Stimulated activated CD4-positive, alpha-beta T cell treated with anti-CD3 and anti-CD28 coated beads, Interleukin-4, amount 100 ng/mL, for 4 hours (primary cell): Measurements from ENCODE around the gene GOLGA6B.
"Not testable (repeated sequence)": the region's sequence is repeated elsewhere in the genome, so short reads cannot be mapped to it uniquely, and the experiment has no call there.

Experiments used
- DNase-seq, 2 experiments: peaks; one replicate each; pipeline ENCODE4 v3.0.0-alpha.2; 2020

The GOLGA6B gene, protein sequence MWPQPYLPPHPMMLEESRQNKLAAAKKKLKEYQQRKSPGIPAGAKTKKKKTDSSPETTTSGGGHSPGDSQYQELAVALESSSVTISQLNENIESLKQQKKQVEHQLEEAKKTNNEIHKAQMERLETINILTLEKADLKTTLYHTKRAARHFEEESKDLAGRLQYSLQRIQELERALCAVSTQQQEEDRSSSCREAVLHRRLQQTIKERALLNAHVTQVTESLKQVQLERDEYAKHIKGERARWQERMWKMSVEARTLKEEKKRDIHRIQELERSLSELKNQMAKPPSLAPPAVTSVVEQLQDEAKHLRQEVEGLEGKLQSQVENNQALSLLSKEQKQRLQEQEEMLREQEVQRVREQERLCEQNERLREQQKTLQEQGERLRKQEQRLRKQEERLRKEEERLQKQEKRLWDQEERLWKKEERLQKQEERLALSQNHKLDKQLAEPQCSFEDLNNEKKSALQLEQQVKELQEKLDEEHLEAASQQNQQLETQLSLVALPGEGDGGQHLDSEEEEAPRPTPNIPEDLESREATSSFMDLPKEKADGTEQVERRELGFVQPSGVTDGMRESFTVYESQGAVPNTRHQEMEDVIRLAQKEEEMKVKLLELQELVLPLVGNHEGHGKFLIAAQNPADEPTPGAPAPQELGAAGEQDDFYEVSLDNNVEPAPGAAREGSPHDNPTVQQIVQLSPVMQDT

DNA sequence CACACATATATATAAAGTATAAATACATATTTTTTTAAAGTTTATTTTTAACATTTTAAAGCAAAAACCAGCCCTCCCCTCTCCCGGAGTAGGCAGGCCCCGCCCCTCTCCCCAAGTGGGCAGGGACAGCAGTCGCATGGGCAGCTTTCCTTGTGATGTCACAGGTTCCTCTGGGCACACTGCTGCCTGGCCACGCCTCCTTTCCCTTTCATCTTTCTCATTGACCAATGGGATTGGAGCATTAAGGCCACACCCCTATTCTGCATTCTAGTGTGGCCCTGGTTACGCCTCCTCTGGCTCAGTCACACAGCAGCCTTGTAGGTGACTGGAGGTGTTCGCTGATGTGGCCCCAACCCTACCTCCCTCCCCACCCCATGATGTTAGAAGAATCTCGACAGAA lies at the start of gene GOLGA6B:
GOLGA6B (plus strand) TSS at position 301 of the 400 bp plus-strand sequence; CDS start at position 342, 41 bp downstream.
- DNase-seq: not testable (repeated sequence)

- no peak for DNase-seq
Observed at GRCh38 chr15:72604794-72605193, 49.7 kb upstream of the GOLGA6B start.

- DNase-seq: not testable (repeated sequence)
Observed at GRCh38 chr15:72608084-72608483, 46.4 kb upstream of the GOLGA6B start.

DNA sequence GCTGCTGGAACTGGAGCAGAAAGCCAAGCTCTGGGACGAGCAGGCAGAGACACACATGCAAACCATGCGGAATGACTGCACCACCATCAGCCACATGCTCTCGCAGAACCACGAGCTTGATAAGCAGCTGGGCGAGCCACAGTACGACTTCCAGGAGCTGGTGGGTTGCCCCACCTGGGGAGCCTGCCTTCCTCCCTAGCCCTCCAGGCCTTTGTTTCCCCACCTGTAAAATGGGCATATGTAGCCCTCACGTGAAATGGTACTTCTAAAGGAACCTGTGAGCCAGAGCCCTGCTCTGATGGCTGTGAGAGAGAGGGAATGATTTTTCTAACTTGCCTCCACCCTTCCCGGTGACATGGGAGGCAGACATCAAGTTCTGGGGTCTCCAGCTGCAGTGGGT lies 44.6 kb upstream of the GOLGA6B start:
- DNase-seq: no peak

DNA sequence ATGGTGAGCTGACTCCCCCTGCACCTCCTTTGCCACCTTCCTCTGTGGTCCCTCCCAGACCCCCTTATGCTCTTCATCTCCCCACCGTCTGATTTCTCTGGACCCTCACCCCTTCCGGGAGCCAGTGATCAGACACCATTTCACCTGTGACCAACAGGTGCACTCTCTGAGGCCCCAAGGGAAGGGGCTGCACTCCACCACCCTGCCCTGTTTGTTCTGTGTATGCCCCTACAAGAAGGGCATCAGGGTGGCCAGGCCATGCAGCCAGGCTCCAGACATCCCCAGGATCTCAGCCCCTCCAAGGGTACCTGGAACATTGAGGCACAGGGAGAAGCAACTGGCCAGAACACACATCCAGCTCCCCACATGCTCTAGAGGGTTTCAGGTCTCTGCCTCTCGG lies 42.2 kb upstream of the GOLGA6B start:
- not testable (repeated sequence) for DNase-seq

GRCh38 chr15:72614810-72615532 lies 39.5 kb upstream of the GOLGA6B start:
- DNase-seq: no peak

- peak in 1 of 2 experiments; percentile 13 for DNase-seq
Observed at GRCh38 chr15:72615533-72616233, 38.8 kb upstream of the GOLGA6B start.

DNA sequence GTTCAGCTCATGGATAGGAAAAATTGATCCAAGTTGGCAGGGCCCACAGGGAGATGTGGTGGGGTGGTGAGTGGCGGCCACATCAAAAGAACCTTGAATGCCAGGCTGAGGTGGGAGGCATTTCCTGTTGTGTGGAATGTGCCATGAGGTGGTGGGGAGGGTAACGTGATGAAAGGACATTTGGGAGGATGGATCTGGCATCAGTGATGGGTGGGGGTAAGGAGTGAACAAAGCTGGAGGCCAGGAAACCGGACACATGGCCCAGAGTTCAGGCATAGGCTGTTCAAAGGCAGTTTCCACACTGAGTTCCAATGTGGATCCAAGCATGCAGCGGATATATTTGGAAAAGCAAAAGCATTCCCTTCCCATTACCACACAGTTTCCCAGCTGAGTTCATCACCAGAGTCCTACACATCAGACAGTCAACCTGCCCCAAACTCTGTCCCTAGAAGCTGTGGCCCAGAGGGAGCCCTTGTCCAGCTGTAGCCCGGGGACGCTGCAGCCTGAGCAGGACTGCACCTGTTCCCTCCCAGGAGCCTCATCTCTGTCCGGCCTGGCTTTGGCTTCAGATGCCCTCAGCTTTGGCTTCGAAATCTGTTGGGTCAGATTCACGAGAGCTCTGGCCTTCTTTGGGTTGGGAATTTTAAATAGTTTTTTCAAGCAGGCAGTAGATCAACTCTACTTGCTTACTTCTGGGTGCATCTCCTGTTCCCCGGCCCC lies 37.8 kb upstream of the GOLGA6B start:
- no peak for DNase-seq

- DNase-seq: not testable (repeated sequence)
Observed at GRCh38 chr15:72623854-72624253, 30.6 kb upstream of the GOLGA6B start.

DNA sequence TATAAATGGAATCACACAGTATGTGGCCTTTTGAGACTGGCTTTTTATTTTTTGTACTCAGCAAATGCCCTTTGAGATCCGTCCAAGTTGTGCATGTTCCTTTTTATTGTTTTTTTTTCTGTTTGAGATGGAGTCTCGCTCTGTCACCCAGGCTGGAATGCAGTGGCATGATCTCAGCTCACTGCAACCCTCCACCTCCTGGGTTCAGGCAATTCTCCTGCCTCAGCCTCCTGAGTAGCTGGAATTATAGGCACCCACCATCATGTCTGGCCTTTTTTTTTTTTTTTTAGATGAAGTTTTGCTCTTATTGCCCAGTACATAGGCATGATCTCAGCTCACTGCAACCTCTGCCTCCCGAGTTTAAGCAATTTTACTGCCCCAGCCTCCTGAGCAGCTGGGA lies 28.3 kb upstream of the GOLGA6B start:
- DNase-seq: not testable (repeated sequence)

DNA sequence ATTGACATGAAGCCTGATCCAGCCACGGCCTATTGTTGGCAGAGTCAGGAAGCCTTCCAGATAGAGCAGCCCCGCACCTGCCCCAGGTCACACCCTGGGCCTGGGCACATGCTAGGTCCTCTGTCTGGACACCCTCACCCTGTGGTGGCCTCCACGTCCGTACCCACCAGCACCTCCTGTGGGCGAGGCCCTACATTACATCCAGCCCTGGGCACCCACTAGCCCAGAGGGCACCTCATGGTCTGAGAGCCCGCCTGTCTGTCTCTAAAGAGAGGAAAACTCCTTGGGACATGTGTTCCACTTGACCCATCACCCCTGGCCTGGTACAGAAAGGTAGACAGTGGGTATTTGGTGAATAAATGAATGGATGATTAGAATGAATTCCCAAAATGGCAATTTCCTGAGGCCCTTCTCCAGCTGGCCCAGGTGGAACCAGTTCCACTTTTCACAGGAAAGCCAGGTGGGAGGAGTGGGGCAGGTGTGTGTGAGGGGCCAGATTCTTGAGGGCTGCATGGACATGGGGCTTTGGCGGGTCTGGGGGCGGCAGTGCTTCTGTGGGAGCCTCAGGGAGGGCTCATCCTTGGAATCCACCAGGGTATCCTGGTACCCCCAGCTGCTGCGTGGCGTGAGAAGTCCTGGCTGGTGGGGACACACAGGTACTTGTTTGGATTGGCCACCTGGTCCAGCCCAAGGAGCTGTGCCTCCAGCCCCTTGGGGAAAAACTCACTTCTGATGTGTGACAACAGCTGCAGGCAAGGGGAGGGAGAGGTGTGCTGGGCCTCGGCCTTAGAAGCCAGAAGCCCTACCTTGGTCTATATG lies 26.0 kb upstream of the GOLGA6B start:
- DNase-seq: not testable (repeated sequence)

- not testable (repeated sequence) for DNase-seq
Observed at GRCh38 chr15:72629068-72629570, 25.4 kb upstream of the GOLGA6B start.

- peak; percentile 40 to 58 for DNase-seq
Observed at GRCh38 chr15:72636519-72637282, 17.8 kb upstream of the GOLGA6B start.

- not testable (repeated sequence) for DNase-seq
Observed at GRCh38 chr15:72639759-72640483, 14.6 kb upstream of the GOLGA6B start.

- not testable (repeated sequence) for DNase-seq
Observed at GRCh38 chr15:72642271-72642670, 12.2 kb upstream of the GOLGA6B start.

- not testable (repeated sequence) for DNase-seq
Observed at GRCh38 chr15:72648631-72649253, 5.8 kb upstream of the GOLGA6B start.

DNA sequence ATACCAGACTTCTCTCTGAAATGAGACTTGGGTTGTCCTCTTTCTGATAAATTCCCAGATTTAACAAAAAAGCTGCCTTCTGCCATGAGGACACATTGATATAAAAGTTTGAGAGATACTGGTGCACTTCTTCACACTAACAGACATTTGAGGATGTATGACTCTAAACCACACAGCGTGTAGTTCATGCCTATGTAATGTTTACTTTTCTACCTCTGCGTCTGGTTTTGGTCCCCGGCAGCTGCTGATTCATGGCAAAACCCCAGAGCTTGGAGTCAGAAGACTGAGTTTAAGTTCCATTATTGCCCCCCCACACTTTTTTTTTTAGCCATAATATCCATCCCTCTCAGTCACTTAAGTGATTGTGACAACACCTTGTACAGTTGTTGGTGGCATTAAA lies 1.5 kb downstream of the GOLGA6B start:
- DNase-seq: not testable (repeated sequence)

GRCh38 chr15:72661081-72661480 lies 6.6 kb downstream of the GOLGA6B start:
- not testable (repeated sequence) for DNase-seq

DNA sequence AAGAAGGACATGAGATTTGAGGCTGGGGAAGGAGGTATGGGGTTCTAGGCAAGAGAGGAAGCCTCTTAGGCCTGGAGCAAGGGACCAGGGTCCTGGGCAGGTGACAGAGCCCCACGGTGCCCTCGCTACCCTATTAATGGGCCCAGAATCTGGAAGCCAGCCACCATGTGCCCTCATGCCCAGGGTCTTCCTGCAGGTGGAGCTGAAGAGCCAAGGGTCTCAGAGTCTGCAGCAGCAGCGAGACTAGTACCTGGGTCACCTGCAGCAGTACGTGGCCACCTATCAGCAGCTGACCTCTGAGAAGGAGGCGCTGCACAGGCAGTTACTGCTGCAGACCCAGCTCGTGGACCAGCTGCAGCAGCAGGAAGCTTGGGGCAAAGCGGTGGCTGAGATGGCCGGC lies 9.4 kb downstream of the GOLGA6B start:
- DNase-seq: not testable (repeated sequence)
